Upper lobe of left lung (tissue), 4 donors: ENCODE data around the gene RNF183.

Source experiments
- EP300 ChIP-seq, 4 donors: sonication (generic); formaldehyde crosslinking; IDR thresholded peaks; one replicate each; pipeline ENCODE4 v1.5.1; 2017; ENCODE audit warnings: antibody characterized with exemption in 4 of 4, control low read depth in 2 of 4
- POLR2A ChIP-seq, 4 donors: fragments of 450-650 bp; IDR thresholded peaks; one replicate each; pipeline ENCODE4 v1.5.1; 2016 to 2017; ENCODE audit warnings: antibody characterized with exemption in 4 of 4, mild to moderate bottlenecking in 2 of 4
- POLR2AphosphoS5 ChIP-seq, 2 donors: sonication (generic); formaldehyde crosslinking; IDR thresholded peaks; one replicate each; pipeline ENCODE4 v1.5.1; 2017; ENCODE audit warnings: antibody characterized with exemption in 2 of 2
- TF ChIP-seq, protein P1 (sequence below), 6 experiments: fragments of 450-650 bp in 4 of 6; fragments of 200-600 bp in 2 of 6; sonication (generic) in 2 of 6; IDR thresholded peaks; one replicate each; pipeline ENCODE4 v1.5.1; 2016 to 2019; ENCODE audit warnings: antibody characterized with exemption in 6 of 6

DNA sequence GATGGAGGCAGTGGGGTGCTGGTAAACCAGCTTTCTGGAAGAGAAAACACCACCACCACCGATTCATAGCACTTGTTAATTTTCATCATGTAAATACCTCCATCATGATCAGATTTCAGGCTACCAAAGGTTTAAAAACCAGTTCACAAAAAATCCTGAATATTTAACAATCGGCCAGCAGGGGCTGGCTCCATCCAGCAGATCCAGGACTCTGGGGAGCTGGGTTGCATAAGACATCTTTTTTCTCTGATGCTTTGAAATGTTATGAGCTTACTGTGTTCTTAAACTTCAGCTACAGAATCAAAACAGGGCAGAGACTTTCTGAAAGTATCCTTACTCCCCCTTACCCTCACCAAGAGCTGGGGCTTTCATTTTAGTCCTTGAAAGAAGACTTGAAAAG lies 14.6 kb upstream of the RNF183 start:
- TF ChIP-seq, protein P1, sequence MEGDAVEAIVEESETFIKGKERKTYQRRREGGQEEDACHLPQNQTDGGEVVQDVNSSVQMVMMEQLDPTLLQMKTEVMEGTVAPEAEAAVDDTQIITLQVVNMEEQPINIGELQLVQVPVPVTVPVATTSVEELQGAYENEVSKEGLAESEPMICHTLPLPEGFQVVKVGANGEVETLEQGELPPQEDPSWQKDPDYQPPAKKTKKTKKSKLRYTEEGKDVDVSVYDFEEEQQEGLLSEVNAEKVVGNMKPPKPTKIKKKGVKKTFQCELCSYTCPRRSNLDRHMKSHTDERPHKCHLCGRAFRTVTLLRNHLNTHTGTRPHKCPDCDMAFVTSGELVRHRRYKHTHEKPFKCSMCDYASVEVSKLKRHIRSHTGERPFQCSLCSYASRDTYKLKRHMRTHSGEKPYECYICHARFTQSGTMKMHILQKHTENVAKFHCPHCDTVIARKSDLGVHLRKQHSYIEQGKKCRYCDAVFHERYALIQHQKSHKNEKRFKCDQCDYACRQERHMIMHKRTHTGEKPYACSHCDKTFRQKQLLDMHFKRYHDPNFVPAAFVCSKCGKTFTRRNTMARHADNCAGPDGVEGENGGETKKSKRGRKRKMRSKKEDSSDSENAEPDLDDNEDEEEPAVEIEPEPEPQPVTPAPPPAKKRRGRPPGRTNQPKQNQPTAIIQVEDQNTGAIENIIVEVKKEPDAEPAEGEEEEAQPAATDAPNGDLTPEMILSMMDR (IDR thresholded peaks at IDR 0.05), result no peak
- TF ChIP-seq POLR2A (IDR thresholded peaks at IDR 0.05), result no peak
- no peak for TF ChIP-seq POLR2AphosphoS5 (IDR thresholded peaks at IDR 0.05)
- no peak for TF ChIP-seq EP300 (IDR thresholded peaks at IDR 0.05)
